ENCODE measurements around the gene PKP2.

The PKP2 gene

DNA sequence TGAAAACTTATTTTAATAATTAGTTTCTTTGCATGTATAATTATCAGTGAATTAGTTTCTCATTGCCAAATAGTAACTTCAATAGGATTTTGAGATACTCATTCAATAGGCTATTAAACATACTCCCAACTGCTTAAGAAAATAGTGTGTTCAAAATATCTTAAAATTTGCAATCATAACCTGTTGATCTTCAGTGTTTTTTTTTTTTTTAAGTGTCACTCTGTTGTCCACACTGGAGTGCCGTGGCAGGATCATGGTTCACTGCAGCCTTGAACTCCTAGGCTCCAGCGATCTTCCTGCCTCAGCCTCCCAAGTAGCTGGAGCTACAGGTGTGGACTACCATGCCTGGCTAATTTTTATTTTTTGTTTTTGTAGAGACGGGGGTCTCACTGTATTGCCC, 139.4 kb downstream of the PKP2 start:
- DNase-seq (ENCODE audit: insufficient read length, low spot score) = no peak
- no peak for FAIRE-seq

DNA sequence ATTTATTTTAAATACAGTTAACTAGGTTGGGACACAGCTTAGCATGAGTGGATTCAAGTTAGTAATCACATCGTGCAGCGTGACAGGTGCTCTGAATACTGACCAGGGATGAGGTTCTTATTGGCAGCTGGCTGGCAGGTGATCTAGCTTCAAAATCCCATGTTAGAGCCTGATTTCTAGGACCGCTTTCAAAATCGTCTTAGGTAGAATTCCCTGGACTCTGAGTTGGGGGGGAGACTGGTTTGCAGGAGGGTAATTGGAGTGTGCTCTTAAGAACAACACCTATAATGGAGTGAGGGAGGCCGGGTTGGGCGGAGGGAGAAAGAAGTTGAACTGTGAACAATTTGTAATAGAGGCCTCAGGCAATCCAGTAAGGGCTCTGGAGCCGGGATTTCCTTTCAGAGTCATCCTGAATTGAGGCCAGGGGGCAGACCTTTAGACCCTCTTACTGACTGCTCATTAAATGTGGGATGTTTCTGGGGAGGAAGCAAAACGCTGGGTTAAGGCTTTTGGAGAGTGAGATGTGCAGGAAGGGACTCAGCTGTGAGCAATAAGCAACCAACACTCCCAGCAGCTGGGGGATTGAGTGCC, 140.0 kb downstream of the PKP2 start:
- DNase-seq (ENCODE audit: insufficient read length, low spot score) = no peak
- no peak for FAIRE-seq

DNA sequence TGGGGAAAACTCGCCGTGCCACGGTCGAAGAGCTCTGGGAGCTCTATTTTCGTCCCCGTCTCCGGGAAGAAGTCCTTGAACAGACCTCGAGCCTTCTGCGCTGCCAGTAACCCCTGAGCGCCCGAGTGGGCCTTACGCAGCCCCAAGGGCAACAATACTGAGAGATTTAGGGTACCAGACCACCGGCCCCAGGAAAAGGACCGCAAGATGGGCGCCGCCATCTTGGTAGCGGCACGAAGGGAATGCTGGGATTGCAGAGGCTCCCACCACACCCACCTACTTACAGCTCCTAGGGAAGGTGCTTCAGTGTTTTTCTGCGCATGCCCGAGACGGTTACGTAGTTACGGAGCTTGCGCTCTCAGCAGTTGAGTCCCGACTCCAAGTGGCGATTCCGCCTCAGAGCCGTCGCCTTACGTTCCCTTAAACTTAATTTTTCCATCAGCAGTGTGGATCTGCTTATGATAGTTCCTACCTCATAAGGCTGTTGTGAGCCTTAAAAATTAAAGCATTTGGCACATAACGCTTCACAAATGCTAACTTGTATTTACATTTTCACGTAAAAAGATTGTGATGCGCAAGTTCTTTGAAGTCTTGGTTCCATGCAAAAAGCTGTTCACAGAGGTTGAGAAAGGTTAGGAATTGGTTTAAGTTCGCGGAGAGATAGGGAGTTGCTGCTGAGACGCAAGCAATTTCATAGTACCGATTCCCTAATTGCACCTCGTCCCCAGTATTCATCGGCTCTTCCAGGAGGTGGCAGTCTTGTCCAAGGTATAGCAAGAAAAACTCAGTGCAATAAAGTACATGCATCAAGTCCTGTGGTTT, 140.7 kb downstream of the PKP2 start, which contains the start of gene YARS2:
YARS2 (minus strand) TSS at position 244 of the 822 bp plus-strand sequence; CDS start at position 221, 23 bp downstream.
- FAIRE-seq = peak; percentile 49
- DNase-seq (ENCODE audit: insufficient read length, low spot score) = peak; percentile 84

DNA sequence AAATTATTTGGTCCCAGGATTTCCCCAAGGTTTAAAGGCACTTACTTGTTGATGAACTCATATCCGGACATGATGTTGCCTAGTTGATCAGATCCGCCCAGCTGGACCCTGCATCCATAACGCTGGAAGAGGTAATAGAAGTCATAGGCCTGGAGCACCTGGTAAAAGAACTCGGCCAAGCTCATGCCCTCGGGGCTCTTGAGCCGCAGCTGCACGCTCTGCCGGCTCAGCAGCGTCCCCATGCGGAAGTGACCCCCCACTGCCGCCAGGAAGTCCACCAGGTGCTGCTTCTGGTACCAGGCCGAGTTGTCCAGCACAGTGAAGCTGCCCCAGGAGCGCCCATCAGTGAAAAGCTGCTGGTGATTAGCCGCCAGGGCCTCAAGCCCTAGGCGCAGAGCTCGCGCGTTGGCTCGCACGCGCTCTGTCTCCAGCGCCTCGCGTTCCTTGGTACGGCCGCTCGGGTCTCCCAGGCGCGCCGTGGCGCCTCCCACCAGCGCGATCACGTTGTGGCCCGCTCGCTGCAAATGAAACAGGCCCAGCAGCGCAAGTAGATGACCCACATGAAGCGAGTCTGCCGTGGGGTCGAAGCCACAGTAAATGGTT, 141.4 kb downstream of the PKP2 start:
- FAIRE-seq = no peak
- DNase-seq (ENCODE audit: insufficient read length, low spot score) = peak; percentile 60

DNA sequence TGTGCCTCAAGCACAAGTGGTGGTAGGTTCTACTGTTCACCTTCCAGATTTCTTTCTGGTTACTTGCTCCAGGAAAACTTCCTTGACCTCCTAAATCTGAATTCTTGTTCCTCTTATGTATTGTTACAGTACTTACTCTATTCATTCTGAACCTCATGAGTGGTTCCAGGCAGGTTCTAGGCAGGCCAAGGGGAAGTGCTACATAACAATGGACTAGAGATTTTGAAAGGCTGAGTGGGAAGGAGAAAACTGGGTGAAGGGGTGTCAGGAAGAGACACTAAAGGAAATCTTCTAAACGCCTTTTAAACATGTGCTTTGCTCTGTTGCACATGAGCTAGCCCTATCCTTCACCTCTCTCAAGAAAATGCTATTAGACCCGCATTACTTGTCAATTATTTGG, 142.5 kb downstream of the PKP2 start:
- DNase-seq (ENCODE audit: insufficient read length, low spot score) = no peak
- no peak for FAIRE-seq

DNA sequence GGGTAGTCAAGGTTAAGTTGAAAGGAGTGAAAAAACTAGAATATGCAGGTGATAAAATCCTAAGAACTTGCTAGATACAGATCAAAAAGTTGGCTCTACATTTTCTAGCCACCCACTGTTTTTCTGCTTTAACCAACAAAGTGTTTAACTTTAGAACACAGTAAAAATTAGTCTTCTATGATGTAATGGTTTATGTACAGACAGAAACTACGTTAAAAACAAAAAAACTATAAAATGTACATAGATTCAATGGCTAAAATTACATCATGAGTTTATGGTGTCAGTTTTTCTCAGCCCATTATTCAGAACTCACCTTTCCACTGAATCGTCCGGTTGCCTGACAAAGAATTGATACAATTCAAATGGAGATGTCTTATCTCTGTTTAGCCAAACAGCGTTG, 143.0 kb downstream of the PKP2 start:
- FAIRE-seq (no peak), DNase-seq (ENCODE audit: insufficient read length, low spot score) (no peak)

DNA sequence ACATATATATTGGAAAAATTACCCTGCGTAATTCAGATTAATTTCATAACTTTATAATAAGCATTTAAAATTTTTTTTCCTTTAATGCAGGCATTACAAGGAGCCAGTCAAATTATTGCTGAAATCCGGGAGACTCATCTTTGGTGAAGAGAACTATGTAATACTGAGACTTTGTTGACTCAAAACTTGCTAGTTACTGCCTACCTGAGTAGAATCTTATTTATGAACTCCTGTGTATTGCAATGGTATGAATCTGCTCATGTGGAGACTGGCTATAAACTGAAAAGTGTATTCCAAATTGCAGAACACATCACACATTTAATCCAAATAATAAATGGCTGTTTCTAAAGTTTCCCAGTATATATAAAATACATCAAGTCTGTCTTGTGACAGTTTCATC, 153.3 kb downstream of the PKP2 start:
- DNase-seq (ENCODE audit: insufficient read length, low spot score) (no peak), FAIRE-seq (no peak)

DNA sequence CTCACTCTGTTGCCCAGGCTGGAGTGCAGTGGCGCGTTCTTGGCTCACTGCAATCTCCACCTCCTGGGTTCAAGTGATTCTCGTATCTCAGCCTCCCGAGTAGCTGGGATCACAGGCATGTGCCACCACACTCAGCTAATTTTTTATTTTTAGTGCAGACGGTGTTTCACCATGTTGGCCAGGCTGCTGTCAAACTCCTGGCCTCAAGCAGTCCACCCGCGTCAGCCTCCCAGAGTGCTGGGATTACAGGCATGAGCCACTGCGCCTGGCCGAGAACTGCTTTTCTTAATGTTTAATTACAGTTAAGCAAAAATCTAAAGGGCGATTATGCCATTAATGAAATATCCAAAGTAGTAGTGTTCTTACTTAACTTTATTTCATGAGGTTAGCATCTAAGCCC, 154.4 kb downstream of the PKP2 start:
- FAIRE-seq (no peak), DNase-seq (ENCODE audit: insufficient read length, low spot score) (no peak)

Measured in HTR-8/SVneo (cell line).